SU-DHL-6 (cell line): ENCODE data around the gene PGPEP1.

ENCODE experiments used
- H2AFZ ChIP-seq: fragments of 200-600 bp; sonication (generic); 2 replicates; pipeline ENCODE4 v1.6.1; 2014; ENCODE audit warnings: low read depth, mild to moderate bottlenecking, moderate library complexity, mixed read lengths, antibody characterized with exemption, low read length; ENCODE audit not compliant: severe bottlenecking
- H3F3A ChIP-seq: fragments of 200-600 bp; shearing (Covaris generic); 2 replicates; pipeline ENCODE4 v1.6.0; 2016; ENCODE audit warnings: antibody characterized with exemption, mild to moderate bottlenecking; ENCODE audit not compliant: insufficient read depth
- H3K27ac ChIP-seq: fragments of 200-600 bp; sonication (generic); 2 replicates; pipeline ENCODE4 v1.5.1; 2016; ENCODE audit warnings: low read depth, mild to moderate bottlenecking, low read length, moderate library complexity, mixed read lengths
- H3K27me3 ChIP-seq: fragments of 200-600 bp; sonication (generic), shearing (Covaris generic); 2 replicates; pipeline ENCODE4 v1.6.0; 2014; ENCODE audit warnings: mild to moderate bottlenecking, low read length
- H3K36me3 ChIP-seq: fragments of 200-600 bp; sonication (generic); 2 replicates; pipeline ENCODE4 v1.6.1; 2014; ENCODE audit warnings: mild to moderate bottlenecking, low read length, mixed read lengths
- H3K4me2 ChIP-seq: fragments of 300-600, 200-600 bp; shearing (Covaris generic), sonication (generic); 2 replicates; pipeline ENCODE4 v1.6.0; 2014; ENCODE audit warnings: low read length, low read depth, mild to moderate bottlenecking; ENCODE audit not compliant: poor library complexity, severe bottlenecking
- H3K4me3 ChIP-seq: fragments of 200-600 bp; sonication (generic); 2 replicates; pipeline ENCODE4 v1.5.1; 2014; ENCODE audit warnings: antibody characterized with exemption, low read length, mild to moderate bottlenecking, mixed read lengths; ENCODE audit not compliant: insufficient read depth, poor library complexity, severe bottlenecking
- H3K79me2 ChIP-seq: fragments of 200-600 bp; sonication (generic); 2 replicates; pipeline ENCODE4 v1.6.1; 2014; ENCODE audit warnings: mild to moderate bottlenecking, low read length, moderate library complexity; ENCODE audit not compliant: insufficient read depth
- H3K9ac ChIP-seq: fragments of 200-600 bp; sonication (generic); 2 replicates; pipeline ENCODE4 v1.7.0; 2014; ENCODE audit warnings: mild to moderate bottlenecking, low read length
- H3K9me2 ChIP-seq: fragments of 200-600 bp; sonication (generic); replicated peaks from 2 replicates; pipeline ENCODE4 v1.6.1; 2014; ENCODE audit warnings: low read length; ENCODE audit not compliant: insufficient read depth
- H3K9me3 ChIP-seq: fragments of 200-600 bp; sonication (generic); 2 replicates; pipeline ENCODE4 v1.6.1; 2014; ENCODE audit warnings: low read length, mixed read lengths; ENCODE audit not compliant: insufficient read depth
- H4K20me1 ChIP-seq: fragments of 200-600 bp; sonication (generic); 2 replicates; pipeline ENCODE4 v1.6.1; 2014; ENCODE audit warnings: low read depth, mild to moderate bottlenecking, antibody characterized with exemption, low read length, moderate library complexity, mixed read lengths
- CTCF ChIP-seq: fragments of 200-600 bp; sonication (generic); IDR thresholded peaks from one replicate; pipeline ENCODE4 v1.5.1; 2017; ENCODE audit warnings: antibody characterized with exemption, mild to moderate bottlenecking, low read length, moderate library complexity; ENCODE audit not compliant: insufficient read depth, poor library complexity, severe bottlenecking
- EZH2phosphoT487 ChIP-seq: fragments of 200-600 bp; sonication (generic), shearing (Covaris generic); conservative IDR thresholded peaks from 2 replicates; pipeline ENCODE4 v1.6.1; 2018; ENCODE audit warnings: mild to moderate bottlenecking, antibody characterized with exemption, low read length, moderate library complexity, mixed read lengths

The PGPEP1 gene

GRCh38 chr19:18332917-18333530 is 7.4 kb upstream of the PGPEP1 start:
- Histone ChIP-seq H3K4me3 (no peak overlapping the region), H3F3A (no peaks in the 10 kb centered on the region), H4K20me1 (no peaks in the 10 kb centered on the region), H3K27me3 (no peaks in the 10 kb centered on the region), H3K9me2 (no peaks in the 10 kb centered on the region), H2AFZ (no peak overlapping the region), H3K36me3 (no peaks in the 10 kb centered on the region), H3K9ac (no peak overlapping the region), H3K9me3 (no peaks in the 10 kb centered on the region), H3K79me2 (no peaks in the 10 kb centered on the region), H3K27ac (no peak overlapping the region), H3K4me2 (no peak overlapping the region)
- no peak for TF ChIP-seq EZH2phosphoT487
- no peak for TF ChIP-seq CTCF

- Histone ChIP-seq H3K9ac (no peak overlapping the region), H3F3A (0 out of 2 replicates have a peak, but pooled peaks cover under 1% of the 10 kb centered on the region), H3K79me2 (no peaks in the 10 kb centered on the region), H3K27ac (no peak overlapping the region), H3K9me2 (no peaks in the 10 kb centered on the region), H2AFZ (no peak overlapping the region), H3K27me3 (no peaks in the 10 kb centered on the region), H3K4me3 (no peak overlapping the region), H3K9me3 (no peaks in the 10 kb centered on the region), H4K20me1 (no peaks in the 10 kb centered on the region), H3K36me3 (no peaks in the 10 kb centered on the region), H3K4me2 (no peak overlapping the region)
- TF ChIP-seq EZH2phosphoT487: no peak
- no peak for TF ChIP-seq CTCF
Measured at GRCh38 chr19:18333680-18334079, 6.7 kb upstream of the PGPEP1 start.

GRCh38 chr19:18336121-18336520 is 4.3 kb upstream of the PGPEP1 start:
- H3K27me3 ChIP-seq: no peaks in the 10 kb centered on the region
- no peaks in the 10 kb centered on the region for H3K79me2 ChIP-seq
- no peak overlapping the region for H3K4me2 ChIP-seq
- no peak overlapping the region for H3K4me3 ChIP-seq
- H4K20me1 ChIP-seq: no peaks in the 10 kb centered on the region
- H3K36me3 ChIP-seq: no peaks in the 10 kb centered on the region
- no peak overlapping the region for H3K9ac ChIP-seq
- TF ChIP-seq EZH2phosphoT487 (no peak), CTCF (no peak)
- no peak overlapping the region for H3K27ac ChIP-seq
- peaks cover 16% of the 10 kb centered on the region for H3F3A ChIP-seq
- no peaks in the 10 kb centered on the region for H3K9me2 ChIP-seq
- H2AFZ ChIP-seq: no peak overlapping the region
- no peaks in the 10 kb centered on the region for H3K9me3 ChIP-seq
